Measurements from ENCODE around the gene COX14. TPM values are rescaled to one million over a fixed set of nuclear protein-coding genes. Genes with fewer than 3 reads are reported as not detected.

COX14 gene
- polyA plus RNA-seq, 1 donor (not counting 4 experiments of a cell fraction or from before 2014, with no cell fraction given): 96.6 TPM

DNA sequence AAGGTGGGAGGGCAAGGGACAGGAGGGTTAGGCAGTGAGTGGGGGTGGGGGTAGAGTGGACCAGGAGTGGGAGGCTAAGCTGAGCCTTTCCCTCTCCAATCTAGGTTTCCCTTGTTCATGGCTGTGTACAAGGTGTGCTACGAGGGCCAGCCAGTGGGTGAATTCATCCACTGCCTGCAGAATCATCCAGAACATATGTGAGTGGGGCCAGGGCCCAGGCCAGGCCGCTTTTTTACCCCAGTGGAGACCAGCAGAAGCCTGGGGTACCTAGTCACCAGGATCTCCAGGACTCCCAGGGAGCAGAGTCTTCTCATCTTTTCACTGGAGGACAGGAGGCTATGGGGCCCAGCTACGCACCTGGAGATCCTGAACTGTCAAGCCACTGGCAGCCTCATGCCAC lies 2.7 kb upstream of the COX14 start:
- DNase-seq (ENCODE audit: low read depth, low spot score): no peak
- Histone ChIP-seq H3K4me2 (ENCODE audit: control insufficient read depth, extremely low read depth, insufficient read depth, low read depth, low read length) (no peak overlapping the region), H3K27ac (ENCODE audit: control insufficient read depth, insufficient read depth, low read length) (no peak overlapping the region), H3K79me2 (ENCODE audit: control insufficient read depth, insufficient read depth, low read length) (peaks cover 18% of the 10 kb centered on the region), H3K4me3 (ENCODE audit: control insufficient read depth in 2 of 3, extremely low read depth in 1 of 3, insufficient read depth in 2 of 3, low read depth in 1 of 3, low read length in 3 of 3) (no peak overlapping the region), H3K27me3 (ENCODE audit: control insufficient read depth, extremely low read depth, insufficient read depth, low read length) (no peaks in the 10 kb centered on the region), H4K20me1 (ENCODE audit: control insufficient read depth, extremely low read depth, insufficient read depth, low read length) (no peaks in the 10 kb centered on the region), H2AFZ (ENCODE audit: control insufficient read depth, low read length) (no peak overlapping the region), H3K4me1 (ENCODE audit: control insufficient read depth, extremely low read depth, insufficient read depth, low read length) (peaks cover 20% of the 10 kb centered on the region), H3K36me3 (ENCODE audit: control insufficient read depth in 2 of 2, extremely low read depth in 1 of 2, insufficient read depth in 2 of 2, low read length in 2 of 2) (no peaks in the 10 kb centered on the region), H3K9me1 (ENCODE audit: control insufficient read depth, extremely low read depth, insufficient read depth, low read length) (no peaks in the 10 kb centered on the region), H3K9ac (ENCODE audit: control insufficient read depth, extremely low read depth, insufficient read depth, low read length) (no peak overlapping the region), H3K9me3 (ENCODE audit: control insufficient read depth, low read depth, low read length) (no peaks in the 10 kb centered on the region)
- no peak for FAIRE-seq
- no peak for TF ChIP-seq EZH2 (IDR thresholded peaks at IDR 0.05; ENCODE audit: low read length)
- TF ChIP-seq, protein P1, sequence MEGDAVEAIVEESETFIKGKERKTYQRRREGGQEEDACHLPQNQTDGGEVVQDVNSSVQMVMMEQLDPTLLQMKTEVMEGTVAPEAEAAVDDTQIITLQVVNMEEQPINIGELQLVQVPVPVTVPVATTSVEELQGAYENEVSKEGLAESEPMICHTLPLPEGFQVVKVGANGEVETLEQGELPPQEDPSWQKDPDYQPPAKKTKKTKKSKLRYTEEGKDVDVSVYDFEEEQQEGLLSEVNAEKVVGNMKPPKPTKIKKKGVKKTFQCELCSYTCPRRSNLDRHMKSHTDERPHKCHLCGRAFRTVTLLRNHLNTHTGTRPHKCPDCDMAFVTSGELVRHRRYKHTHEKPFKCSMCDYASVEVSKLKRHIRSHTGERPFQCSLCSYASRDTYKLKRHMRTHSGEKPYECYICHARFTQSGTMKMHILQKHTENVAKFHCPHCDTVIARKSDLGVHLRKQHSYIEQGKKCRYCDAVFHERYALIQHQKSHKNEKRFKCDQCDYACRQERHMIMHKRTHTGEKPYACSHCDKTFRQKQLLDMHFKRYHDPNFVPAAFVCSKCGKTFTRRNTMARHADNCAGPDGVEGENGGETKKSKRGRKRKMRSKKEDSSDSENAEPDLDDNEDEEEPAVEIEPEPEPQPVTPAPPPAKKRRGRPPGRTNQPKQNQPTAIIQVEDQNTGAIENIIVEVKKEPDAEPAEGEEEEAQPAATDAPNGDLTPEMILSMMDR (optimal IDR thresholded peaks at IDR 0.05 in 1 of 3, IDR thresholded peaks at IDR 0.05 in 1 of 3, conservative IDR thresholded peaks at IDR 0.05 in 1 of 3; ENCODE audit: extremely low read depth in 1 of 3, insufficient read depth in 2 of 3, low read length in 3 of 3): no peak
- dilution Hi-C loops (cut with MboI; ENCODE audit: extremely low pct_ligation_motif_present, low sequenced_read_pairs): no loop called here

DNA sequence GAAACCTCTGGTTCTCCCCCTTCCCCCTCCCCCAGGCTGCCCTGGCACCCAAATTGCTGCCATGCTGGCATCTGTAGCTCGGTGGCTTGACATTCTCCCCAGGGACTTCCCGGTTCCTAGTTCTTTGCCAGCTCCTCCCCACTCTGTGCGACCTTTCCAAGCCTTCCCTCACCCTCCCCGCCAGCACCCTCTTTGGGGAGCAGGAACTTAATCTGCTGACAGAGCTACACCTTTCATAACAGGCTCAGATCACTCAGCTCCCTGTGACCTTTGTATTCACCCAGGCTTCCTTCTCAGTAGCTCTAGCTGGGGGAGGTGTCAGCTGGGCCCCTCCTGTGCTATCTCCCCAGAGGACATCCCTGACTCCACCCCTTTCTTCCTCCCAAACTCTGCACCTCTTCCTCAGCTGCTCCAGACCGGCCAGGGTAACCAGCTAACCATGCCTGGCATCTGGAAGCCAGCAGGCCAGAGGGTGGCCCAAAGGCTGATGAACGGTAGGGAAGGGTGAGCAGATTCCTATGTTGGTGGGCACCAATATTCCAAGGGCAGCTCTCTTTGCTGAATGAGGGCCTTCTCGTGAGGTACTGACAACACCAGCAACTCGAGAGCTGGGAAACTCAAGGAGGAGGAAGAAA lies 1.8 kb upstream of the COX14 start:
- TF ChIP-seq, protein P1 (optimal IDR thresholded peaks at IDR 0.05 in 1 of 3, IDR thresholded peaks at IDR 0.05 in 1 of 3, conservative IDR thresholded peaks at IDR 0.05 in 1 of 3; ENCODE audit: extremely low read depth in 1 of 3, insufficient read depth in 2 of 3, low read length in 3 of 3): no peak
- no peak for TF ChIP-seq EZH2 (IDR thresholded peaks at IDR 0.05; ENCODE audit: low read length)
- no peaks in the 10 kb centered on the region for H3K36me3 ChIP-seq (ENCODE audit: control insufficient read depth in 2 of 2, extremely low read depth in 1 of 2, insufficient read depth in 2 of 2, low read length in 2 of 2)
- peak overlapping the region; percentile 58 for H3K4me2 ChIP-seq (ENCODE audit: control insufficient read depth, extremely low read depth, insufficient read depth, low read depth, low read length)
- no peaks in the 10 kb centered on the region for H3K9me3 ChIP-seq (ENCODE audit: control insufficient read depth, low read depth, low read length)
- no peaks in the 10 kb centered on the region for H3K27me3 ChIP-seq (ENCODE audit: control insufficient read depth, extremely low read depth, insufficient read depth, low read length)
- peak overlapping the region in 1 of 3 experiments; percentile 23 for H3K4me3 ChIP-seq (ENCODE audit: control insufficient read depth in 2 of 3, extremely low read depth in 1 of 3, insufficient read depth in 2 of 3, low read depth in 1 of 3, low read length in 3 of 3)
- no peak overlapping the region for H3K27ac ChIP-seq (ENCODE audit: control insufficient read depth, insufficient read depth, low read length)
- no peak overlapping the region for H3K9ac ChIP-seq (ENCODE audit: control insufficient read depth, extremely low read depth, insufficient read depth, low read length)
- dilution Hi-C loops (cut with MboI; ENCODE audit: extremely low pct_ligation_motif_present, low sequenced_read_pairs): no loop called here
- FAIRE-seq (no peak), DNase-seq (ENCODE audit: low read depth, low spot score) (no peak)
- H3K4me1 ChIP-seq (ENCODE audit: control insufficient read depth, extremely low read depth, insufficient read depth, low read length): peaks cover 20% of the 10 kb centered on the region
- no peaks in the 10 kb centered on the region for H4K20me1 ChIP-seq (ENCODE audit: control insufficient read depth, extremely low read depth, insufficient read depth, low read length)
- no peaks in the 10 kb centered on the region for H3K9me1 ChIP-seq (ENCODE audit: control insufficient read depth, extremely low read depth, insufficient read depth, low read length)
- H3K79me2 ChIP-seq (ENCODE audit: control insufficient read depth, insufficient read depth, low read length): peaks cover 22% of the 10 kb centered on the region
- peak overlapping the region; percentile 86 for H2AFZ ChIP-seq (ENCODE audit: control insufficient read depth, low read length)
